Colonic mucosa (tissue), 4 donors: ENCODE results near the gene RNF224. TPM values are rescaled to one million over a fixed set of nuclear protein-coding genes. Genes with fewer than 3 reads are reported as not detected.

ENCODE experiments used
- DNase-seq: peaks from one replicate; pipeline ENCODE4 v3.0.0-alpha.2; 2020
- H3K27ac ChIP-seq: fragments of 200-600 bp; one replicate; pipeline ENCODE4 v1.8.0; 2021
- H3K27me3 ChIP-seq: fragments of 200-600 bp; one replicate; pipeline ENCODE4 v1.8.0; 2021
- H3K36me3 ChIP-seq: fragments of 200-600 bp; one replicate; pipeline ENCODE4 v1.8.0; 2021
- H3K4me1 ChIP-seq: fragments of 200-600 bp; one replicate; pipeline ENCODE4 v1.8.0; 2021; ENCODE audit warnings: mild to moderate bottlenecking
- H3K4me3 ChIP-seq: fragments of 200-600 bp; one replicate; pipeline ENCODE4 v1.8.0; 2021
- H3K9ac ChIP-seq, 2 donors: one replicate each; pipeline ENCODE4 v1.7.0; 2013; ENCODE audit warnings: control low read depth in 2 of 2, low read depth in 2 of 2, low read length in 2 of 2
- H3K9me3 ChIP-seq: fragments of 200-600 bp; one replicate; pipeline ENCODE4 v1.8.0; 2021
- intact Hi-C: fragments of 100-400 bp; cut with DNase I; formaldehyde crosslinking; loops from one replicate; pipeline ENCODE4 v1.14.1; 2022
- total RNA-seq, 2 donors: library from RNA; stranded (reverse); fragmentation: NEBNext Ultra II Directional in 1 of 2; extraction: Animal tissue kit (Norgen Biotek cat#: 25700) in 1 of 2; gene quantifications; one replicate each; pipeline ENCODE4 v1.2.1, GENCODE V29; 2021
- TF ChIP-seq, protein P1 (sequence below): fragments of 200-600 bp; IDR thresholded peaks from one replicate; pipeline ENCODE4 v1.8.0; 2022; ENCODE audit warnings: antibody characterized with exemption, mild to moderate bottlenecking
- donor health status: healthy.
- donor health status: DM: no; HTN: no; CAD: no.
- donor health status: DM: no; HTN: no; CAD: no.

The RNF224 gene
- total RNA-seq, 2 donors from 2014 or later, result not detected

DNA sequence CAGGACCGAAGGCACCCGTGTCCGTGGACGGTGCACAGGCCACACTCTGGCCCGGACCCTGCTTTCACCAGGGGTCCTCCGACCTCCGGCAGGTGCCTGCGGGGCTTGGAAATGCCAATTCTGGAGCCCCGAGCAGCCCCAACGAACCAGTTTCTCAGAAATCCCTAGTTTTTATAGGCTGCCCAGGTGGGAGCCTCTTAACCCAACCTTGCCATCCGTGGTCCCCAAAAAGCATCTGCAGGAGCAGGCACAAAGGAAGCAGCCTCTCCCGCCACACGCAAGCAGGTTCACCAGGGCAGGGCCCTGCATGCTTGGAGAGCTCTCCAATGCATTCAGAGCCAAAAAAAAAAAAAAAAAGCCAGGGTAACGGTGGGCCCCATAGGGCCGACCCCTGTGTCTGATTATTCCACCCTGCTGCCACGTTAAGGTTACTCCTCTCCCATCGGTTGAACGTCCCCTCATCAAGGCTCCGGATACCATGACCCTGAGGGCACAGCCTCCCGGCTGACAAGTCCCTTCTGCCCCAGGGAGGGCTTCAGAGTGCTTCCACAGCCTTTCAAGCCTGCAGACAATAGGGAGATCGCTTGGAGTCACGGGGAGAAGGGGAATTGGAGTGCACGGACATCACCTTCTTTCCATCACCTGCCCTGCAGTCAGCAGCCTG is 26.0 kb upstream of the RNF224 start:
- H3K27me3 ChIP-seq, result no peaks in the 10 kb centered on the region
- H3K4me3 ChIP-seq, result peak overlapping the region; percentile 50
- no peaks in the 10 kb centered on the region for H3K36me3 ChIP-seq
- peaks cover 29% of the 10 kb centered on the region for H3K4me1 ChIP-seq
- H3K27ac ChIP-seq, result peak overlapping the region; percentile 62
- intact Hi-C loops, result no loop called here
- no peaks in the 10 kb centered on the region for H3K9me3 ChIP-seq
- TF ChIP-seq, protein P1, sequence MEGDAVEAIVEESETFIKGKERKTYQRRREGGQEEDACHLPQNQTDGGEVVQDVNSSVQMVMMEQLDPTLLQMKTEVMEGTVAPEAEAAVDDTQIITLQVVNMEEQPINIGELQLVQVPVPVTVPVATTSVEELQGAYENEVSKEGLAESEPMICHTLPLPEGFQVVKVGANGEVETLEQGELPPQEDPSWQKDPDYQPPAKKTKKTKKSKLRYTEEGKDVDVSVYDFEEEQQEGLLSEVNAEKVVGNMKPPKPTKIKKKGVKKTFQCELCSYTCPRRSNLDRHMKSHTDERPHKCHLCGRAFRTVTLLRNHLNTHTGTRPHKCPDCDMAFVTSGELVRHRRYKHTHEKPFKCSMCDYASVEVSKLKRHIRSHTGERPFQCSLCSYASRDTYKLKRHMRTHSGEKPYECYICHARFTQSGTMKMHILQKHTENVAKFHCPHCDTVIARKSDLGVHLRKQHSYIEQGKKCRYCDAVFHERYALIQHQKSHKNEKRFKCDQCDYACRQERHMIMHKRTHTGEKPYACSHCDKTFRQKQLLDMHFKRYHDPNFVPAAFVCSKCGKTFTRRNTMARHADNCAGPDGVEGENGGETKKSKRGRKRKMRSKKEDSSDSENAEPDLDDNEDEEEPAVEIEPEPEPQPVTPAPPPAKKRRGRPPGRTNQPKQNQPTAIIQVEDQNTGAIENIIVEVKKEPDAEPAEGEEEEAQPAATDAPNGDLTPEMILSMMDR, result no peak
- no peak for DNase-seq
- H3K9ac ChIP-seq, result peak overlapping the region; percentile 81 to 85

DNA sequence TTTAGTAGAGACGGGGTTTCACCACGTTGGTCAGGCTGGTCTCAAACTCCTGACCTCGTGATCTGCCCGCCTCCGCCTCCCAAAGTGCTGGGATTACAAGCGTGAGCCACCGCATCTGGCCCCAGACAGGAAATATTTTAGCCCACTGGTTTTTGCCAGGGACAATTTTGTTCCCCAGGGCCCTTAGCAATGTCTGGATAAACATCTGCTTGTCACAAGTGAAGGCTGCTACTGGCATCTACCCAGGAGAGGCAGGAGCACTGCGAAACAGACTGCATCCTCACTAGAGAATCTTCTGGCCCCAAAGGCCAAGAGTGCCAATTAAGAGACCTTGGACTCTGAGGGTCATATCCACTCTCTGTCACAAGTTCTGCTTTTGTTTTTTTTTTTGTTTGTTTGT is 24.3 kb upstream of the RNF224 start:
- H3K9me3 ChIP-seq, result no peaks in the 10 kb centered on the region
- no peaks in the 10 kb centered on the region for H3K36me3 ChIP-seq
- no peak overlapping the region for H3K27ac ChIP-seq
- TF ChIP-seq, protein P1, result no peak
- H3K27me3 ChIP-seq, result no peaks in the 10 kb centered on the region
- no peak overlapping the region for H3K9ac ChIP-seq
- H3K4me1 ChIP-seq, result peaks cover 25% of the 10 kb centered on the region
- DNase-seq, result no peak
- intact Hi-C loops, result no loop called here
- H3K4me3 ChIP-seq, result no peak overlapping the region

DNA sequence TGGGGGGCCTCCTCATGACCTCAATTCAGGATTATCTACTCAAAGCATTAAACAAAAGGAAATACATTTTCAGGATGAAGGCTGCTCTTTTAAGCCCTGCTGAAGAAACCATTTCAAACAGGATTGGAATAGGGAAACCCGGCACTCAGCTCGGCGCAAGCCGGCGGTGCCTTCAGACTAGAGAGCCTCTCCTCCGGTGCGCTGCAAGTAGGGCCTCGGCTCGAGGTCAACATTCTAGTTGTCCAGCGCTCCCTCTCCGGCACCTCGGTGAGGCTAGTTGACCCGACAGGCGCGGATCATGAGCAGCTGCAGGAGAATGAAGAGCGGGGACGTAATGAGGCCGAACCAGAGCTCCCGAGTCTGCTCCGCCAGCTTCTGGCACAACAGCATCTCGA is 22.6 kb upstream of the RNF224 start:
- Histone ChIP-seq H3K4me3 (peak overlapping the region; percentile 100), H3K27me3 (no peaks in the 10 kb centered on the region), H3K9me3 (no peaks in the 10 kb centered on the region), H3K27ac (peak overlapping the region; percentile 78), H3K36me3 (no peaks in the 10 kb centered on the region), H3K4me1 (peaks cover 24% of the 10 kb centered on the region), H3K9ac (peak overlapping the region; percentile 93 to 96)
- DNase-seq, result no peak
- intact Hi-C loops, result no loop called here
- TF ChIP-seq, protein P1, result no peak

DNA sequence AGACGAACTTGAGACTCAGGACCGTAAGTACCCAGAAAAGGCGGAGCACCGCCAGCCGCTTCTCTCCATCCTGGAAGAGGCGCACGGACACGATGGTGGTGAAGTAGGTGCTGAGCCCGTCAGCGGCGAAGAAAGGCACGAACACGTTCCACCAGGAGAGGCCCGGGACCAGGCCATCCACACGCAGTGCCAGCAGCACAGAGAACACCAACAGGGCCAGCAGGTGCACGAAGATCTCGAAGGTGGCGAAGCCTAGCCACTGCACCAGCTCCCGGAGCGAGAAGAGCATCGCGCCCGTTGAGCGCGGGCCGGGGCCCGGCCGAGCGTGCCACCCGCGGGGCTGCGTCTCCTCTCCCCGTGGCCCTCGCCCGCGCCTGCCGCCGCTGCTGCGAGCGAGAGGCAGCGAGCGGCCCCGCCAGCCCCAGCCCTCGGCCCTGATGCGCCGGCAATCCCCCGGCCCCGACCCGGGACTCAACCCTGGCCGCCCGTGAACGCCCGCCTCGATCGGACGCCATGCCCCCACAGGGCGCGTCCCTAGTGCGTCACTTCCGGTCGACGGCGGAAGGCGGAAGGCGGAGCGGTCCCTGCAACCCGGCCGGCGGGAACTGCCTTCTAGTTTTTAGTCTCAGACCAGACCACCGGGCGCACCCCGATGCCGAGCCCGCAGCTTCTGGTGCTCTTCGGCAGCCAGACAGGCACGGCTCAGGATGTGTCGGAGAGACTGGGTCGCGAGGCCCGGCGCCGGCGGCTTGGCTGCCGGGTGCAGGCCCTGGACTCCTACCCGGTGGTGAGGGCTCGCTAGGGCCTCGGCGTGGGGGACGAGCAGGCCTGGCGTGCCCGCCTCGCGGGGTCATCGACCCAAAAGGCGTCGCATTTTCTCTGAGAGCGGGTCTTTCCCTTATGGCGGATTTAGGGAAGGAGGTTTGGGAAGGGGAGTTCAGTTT is 21.9 kb upstream of the RNF224 start, which contains the start of the genes NDOR1 and TMEM203:
TSS of gene NDOR1 (plus strand) at position 575 of the 944 bp plus-strand sequence. CDS start at position 653, 78 bp downstream.
TSS of gene TMEM203 (minus strand) at position 523 of the 944 bp plus-strand sequence. CDS start at position 289, 234 bp downstream.
- peak within 1 kb of the TSS; percentile 78 for H3K27ac ChIP-seq
- peak; percentile 96 for DNase-seq
- intact Hi-C loops, result no loop called here
- H3K4me1 ChIP-seq, result peaks cover 24% of the 10 kb centered on the region
- H3K9me3 ChIP-seq, result no peaks in the 10 kb centered on the region
- no peaks in the 10 kb centered on the region for H3K27me3 ChIP-seq
- H3K4me3 ChIP-seq, result peak within 1 kb of the TSS; percentile 100
- no peaks in the 10 kb centered on the region for H3K36me3 ChIP-seq
- H3K9ac ChIP-seq, result peak within 1 kb of the TSS; percentile 93 to 96
- TF ChIP-seq, protein P1, result no peak

DNA sequence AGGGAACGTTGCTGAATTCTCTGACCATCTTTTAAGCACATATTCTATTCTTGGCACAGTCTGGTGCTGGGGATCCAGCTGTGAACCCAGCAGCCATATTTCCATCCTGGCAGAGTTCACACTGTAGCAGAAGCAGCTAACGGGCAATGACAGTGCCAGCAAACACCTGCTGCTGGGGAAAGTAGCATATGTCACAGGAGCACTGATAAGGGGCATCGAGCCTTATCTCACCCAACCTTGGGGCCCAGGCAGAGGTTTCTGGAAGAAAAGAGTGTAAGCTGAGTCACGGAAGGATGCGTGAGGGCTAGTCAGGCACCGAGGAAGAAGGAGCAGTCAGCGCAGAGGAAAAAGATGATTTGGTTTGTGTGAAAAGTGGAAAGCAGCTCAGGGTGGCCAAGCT is 20.7 kb upstream of the RNF224 start:
- Histone ChIP-seq H3K4me1 (peaks cover 20% of the 10 kb centered on the region), H3K9me3 (no peaks in the 10 kb centered on the region), H3K4me3 (no peak overlapping the region), H3K9ac (no peak overlapping the region), H3K36me3 (no peaks in the 10 kb centered on the region), H3K27ac (no peak overlapping the region), H3K27me3 (no peaks in the 10 kb centered on the region)
- DNase-seq, result no peak
- intact Hi-C loops, result no loop called here
- TF ChIP-seq, protein P1, result no peak
